Endometrium (tissue), 2 donors: ENCODE measurements around the gene RIOK3.
A peak's percentile ranks its signal among the peaks of the same experiment; 100 is the strongest.
"Not testable (repeated sequence)": the region's sequence is repeated elsewhere in the genome, so short reads cannot be mapped to it uniquely, and the experiment has no call there.

Experiments used
- FAIRE-seq: peaks from 2 replicates; lab custom pipeline; 2012; peaks lifted over from hg19 to GRCh38; lab: Jason Lieb, UNC
- donor health status: control.
- donor health status: control.

Gene RIOK3

DNA sequence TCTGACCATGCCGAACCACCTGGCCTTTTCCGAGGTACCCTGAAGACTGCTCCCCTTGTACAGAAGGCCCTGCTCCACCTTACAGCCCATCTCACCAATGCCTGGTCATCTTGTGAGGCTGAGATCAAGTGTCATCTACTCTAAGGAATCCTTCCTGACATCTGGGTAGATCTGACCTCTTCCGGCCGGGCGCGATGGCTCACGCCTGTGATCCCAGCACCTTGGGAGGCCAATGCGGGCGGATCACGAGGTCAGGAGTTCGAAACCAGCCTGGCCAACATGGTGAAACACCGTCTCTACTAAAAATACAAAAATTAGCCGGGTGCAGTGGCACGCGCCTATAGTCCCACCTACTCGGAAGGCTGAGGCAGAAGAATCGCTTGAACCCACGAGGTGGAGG lies 2.1 kb upstream of the RIOK3 start:
- no peak for FAIRE-seq

DNA sequence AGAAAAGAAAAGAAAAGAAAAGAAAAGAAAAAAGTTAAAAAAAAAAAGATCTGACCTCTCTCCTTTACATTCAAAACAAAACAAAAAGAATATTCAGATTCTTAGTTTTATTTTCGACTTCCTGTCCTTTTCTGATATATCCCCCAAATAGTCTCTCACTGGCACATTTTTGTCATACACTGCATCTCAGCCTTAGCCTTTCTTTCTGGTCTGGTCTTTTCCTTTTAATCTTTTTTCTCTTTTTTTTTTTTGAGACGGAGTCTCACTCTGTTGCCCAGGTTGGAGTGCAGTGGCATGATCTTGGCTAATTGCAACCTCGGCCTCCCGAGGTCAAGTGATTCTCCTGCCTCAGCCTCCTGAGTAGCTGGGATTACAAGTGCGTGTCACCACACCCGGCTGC lies 1.6 kb upstream of the RIOK3 start:
- no peak for FAIRE-seq

DNA sequence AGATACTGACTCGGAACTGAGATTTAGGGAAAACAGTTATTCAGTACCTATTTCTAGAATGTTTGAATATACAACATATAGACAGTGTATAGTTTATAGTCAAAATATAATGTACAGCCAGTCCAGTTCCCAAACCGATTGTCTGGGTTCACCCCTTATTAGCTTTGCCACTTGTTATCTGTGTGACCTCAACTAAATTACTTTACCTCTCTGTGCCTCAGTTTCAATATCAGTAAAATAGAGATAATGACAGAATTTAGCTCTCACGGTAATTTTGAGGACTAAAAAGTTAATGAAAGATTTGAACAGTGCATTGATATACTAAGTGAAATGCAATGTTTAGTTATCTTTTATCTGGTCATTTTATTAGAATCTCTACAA lies 750 bp upstream of the RIOK3 start:
- no peak for FAIRE-seq

- no peak for FAIRE-seq
These were observed 582 bp downstream of the RIOK3 start for GRCh38 chr18:23453680-23454058.

- FAIRE-seq, result no peak
These were observed 3.7 kb downstream of the RIOK3 start for GRCh38 chr18:23456835-23457234.

- no peak for FAIRE-seq
These were observed 5.9 kb downstream of the RIOK3 start for GRCh38 chr18:23458830-23459529.

GRCh38 chr18:23459530-23459921 lies 6.4 kb downstream of the RIOK3 start:
- FAIRE-seq, result no peak

DNA sequence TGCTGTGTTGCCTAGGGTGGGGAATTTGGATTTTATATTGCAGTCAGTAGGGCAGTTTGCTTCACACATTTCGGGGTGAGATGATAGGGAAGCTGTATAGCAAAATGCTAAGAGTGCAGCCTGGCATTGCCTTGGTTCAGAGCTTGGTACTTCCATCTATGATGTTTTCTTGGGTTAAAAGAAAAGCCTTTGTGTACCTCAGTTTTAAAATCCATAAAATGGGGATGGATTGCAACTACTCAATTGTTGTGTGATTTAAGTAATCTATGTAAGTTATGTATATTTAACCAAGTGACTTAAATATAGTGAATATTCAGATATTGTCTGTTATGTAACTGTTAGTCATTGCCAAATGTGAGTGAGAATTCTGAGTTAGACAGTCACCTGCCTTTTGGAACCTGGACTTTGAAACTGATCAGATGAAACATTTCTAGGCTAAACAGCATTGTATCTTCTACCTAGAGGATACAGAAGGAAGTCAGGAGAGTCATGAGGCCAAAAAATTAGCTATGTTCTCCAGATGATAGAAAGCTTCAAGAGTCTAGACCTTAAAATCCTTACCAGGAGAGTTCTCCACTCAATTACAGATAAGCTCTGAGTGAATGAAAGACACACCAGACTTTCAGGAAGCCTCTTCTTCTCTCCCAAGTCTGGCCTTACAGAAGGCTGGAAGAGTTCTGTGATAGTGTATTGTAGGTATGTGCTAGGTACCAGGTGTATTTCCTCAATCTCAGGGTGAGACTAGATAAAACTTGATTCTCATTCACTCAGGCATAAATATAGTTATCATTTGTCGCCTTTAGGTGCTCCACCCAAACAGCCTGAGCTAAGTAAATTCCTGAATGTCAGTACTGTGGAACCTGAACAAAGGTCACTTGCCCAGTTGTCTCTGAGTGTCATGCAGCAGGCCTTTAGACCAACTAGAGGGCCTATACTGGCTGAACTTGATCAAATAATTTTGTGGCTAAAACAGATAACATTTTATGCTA lies 7.5 kb downstream of the RIOK3 start:
- FAIRE-seq, result no peak

- FAIRE-seq, result no peak
These were observed 9.8 kb downstream of the RIOK3 start for GRCh38 chr18:23462876-23463275.

- no peak for FAIRE-seq
These were observed 15.8 kb downstream of the RIOK3 start for GRCh38 chr18:23468753-23469459.

GRCh38 chr18:23470620-23471387 lies 17.7 kb downstream of the RIOK3 start:
- no peak for FAIRE-seq

GRCh38 chr18:23471486-23471885 lies 18.4 kb downstream of the RIOK3 start:
- no peak for FAIRE-seq

DNA sequence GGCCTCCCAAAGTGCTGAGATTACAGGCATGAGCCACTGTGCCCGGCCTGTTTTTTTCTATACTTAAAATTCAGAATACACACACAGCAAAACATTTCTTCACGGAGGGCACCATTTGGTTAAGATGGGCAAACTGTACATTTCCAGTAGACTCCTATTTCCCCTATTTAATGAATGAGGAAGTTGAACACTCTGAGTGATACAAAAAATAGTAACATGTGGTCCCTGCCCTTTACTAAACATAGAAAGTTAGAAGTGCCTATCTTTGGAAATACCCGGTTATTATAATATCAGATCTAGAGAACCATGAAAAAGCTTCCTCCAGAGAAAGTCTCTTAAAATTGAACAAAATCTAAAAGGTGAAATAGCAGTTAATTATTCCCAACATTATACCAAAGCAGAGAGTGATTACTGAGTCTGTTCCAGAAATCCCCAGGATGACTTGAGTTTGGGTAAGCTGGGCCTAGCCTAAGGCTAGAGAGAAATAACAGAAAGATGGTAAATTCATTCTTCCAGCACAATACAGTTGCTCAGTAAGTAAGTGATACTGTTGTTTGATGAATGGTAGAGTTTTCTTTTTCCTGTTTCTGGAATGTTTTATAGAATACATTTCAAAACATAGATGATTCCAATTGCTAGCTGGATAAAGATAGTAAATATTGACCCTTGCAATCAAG lies 26.9 kb downstream of the RIOK3 start:
- FAIRE-seq, result no peak

DNA sequence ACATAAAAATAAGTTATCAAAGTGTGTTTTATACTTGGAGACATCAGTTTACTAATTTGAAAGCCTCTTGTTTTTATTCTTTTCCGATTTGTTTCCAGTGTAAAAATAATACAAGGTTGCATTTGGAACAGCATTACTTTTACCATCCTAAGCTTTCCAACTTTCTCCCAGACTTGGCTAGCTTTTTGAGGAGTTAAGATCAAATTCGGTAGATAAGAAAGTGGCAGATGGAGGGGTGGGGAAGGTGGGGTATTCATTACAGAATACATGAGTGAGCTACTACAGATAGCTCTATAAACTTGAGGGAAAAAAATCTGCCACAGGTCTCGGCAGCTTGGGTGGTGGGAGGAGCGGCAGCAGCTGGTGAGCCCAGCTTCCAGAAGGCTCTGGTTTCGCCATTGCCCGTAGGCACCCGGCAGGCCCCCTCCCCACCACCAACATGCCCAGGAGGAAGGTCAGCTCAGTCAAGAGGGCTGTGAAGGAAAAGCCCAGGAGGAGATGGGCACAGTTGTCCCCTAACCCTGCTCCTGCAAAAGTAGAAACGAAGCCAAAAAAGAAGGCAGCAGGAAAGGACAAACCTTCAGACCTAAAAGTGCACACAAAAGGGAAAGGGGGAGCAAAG lies 31.6 kb downstream of the RIOK3 start:
- no peak for FAIRE-seq

- FAIRE-seq, result no peak
These were observed 32.3 kb downstream of the RIOK3 start for GRCh38 chr18:23485386-23485785.

DNA sequence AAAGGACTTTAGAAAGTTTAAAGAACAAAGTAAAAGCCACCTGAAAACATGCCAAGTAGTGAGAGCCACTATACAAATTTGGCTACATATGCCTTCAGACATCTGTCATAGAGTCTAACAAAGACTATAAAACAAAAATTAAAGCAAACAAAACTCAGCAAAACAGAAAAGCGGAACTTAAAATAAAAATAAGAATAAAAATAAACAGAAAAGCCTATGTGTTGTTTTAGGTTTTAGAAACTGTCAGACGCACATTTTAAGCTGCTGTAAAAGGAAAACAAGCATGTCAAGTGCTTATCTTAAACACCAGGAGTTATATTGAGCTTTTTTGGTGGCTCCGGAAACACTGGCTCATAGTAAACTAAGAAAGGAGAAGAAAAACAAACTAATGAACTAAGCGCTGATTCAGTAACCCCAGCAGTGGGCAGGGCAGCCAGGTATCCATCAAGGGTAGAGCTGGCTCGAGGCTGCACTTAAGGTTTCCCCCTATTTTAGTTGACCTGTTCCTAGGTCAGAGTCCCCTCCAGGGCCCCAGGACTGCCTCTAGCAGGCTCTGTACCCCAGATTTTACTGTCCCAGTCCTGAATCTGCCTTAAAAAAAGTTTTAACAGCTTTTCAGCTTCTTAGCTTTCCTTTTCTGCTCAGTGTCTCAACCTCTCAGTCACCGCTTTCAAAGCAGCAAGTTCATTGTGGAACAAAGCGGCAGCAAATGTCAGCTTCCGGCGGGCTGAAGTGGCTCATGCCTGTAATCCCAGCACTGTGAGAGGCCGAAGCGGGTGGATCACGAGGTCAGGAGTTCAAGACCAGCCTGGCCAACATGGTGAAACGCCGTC lies 34.9 kb downstream of the RIOK3 start:
- peak; percentile 77 for FAIRE-seq

DNA sequence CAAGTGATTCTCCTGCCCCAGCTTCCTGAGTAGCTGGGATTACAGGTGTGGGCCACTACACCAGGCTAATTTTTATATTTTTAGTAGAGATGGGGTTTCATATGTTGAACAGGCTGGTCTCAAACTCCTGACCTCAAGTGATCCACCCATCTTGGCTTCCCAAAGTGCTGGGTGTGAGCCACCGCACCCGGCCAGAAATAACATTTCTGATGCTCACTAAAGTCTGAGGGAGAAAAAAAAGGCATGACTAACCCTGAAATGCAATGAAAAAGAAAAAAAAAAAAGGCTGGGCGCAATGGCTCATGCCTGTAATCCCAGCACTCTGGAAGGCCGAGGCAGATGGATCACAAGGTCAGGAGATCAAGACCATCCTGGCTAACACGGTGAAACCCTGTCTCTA lies 36.5 kb downstream of the RIOK3 start:
- FAIRE-seq, result not testable (repeated sequence)

- no peak for FAIRE-seq
These were observed 40.6 kb downstream of the RIOK3 start for GRCh38 chr18:23493654-23494053.

DNA sequence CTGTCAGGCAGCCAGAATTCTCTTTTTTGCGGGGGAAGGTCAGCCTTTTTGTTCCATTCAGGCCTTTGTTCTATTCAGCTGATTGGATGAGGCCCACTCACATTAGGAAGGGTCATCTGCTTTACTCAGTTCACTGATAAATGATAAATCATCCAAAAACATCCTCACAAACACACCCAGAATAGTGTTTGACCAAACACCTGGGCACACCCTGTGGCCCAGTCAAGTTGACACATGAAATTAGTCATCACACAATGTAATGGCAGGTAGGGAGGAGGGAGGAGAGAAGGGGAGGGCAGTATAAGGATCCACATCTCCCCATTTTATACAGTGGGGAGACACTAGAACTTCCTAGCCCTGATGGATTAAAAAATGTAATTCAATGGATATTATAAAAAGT lies 41.9 kb downstream of the RIOK3 start:
- FAIRE-seq, result no peak
